ENCODE measurements around the gene COMTD1. TPM values are rescaled to one million over a fixed set of nuclear protein-coding genes. Genes with fewer than 3 reads are reported as not detected.

Gene COMTD1
- polyA plus RNA-seq (2013, experiment 1 of 2) = 28.1 TPM
- polyA plus RNA-seq (2013, experiment 2 of 2) = 27.5 TPM

DNA sequence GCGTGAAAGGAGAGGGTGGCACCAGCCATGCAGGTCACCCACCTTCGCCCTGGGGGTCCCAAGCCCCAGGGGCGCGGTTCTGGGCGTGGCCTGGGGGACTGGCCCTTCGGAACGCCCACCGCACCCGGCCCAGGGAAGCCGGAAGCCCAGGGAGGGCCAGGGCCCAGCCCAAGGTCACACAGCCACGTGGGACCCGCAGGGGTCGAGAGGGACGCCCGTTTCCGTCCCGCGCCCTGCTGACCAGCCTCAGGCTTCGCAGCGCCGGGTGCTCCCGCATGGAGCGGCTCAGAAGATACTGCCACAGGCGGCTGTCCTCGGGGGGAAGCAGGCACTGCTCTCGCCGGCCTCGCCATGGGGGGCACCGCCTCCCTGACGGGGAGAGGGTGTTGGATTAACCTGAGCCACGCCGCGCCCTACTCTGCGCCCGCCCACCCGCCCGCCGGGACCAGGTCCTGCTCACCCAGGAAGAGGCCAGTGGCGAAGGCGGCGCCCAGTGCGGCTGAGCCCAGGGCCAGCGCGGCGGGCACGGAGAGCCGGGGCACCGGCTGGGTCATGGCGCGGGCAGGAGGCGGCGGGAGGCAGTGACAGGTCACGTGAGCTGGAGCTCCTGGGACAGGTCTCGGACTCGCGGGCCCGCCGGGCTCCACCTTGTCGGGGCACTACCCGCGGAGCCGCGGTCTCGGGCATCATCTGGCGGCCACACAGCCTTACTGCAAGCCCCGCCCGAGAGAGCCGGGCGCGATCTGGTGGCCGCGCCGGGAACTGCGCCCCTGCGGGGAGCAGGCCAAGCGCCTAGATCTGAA lies at the start of gene COMTD1:
TSS of gene COMTD1 (minus strand) at position 583 of the 803 bp plus-strand sequence. CDS start at position 554, 29 bp downstream.
- Histone ChIP-seq H3K27me3 (ENCODE audit: insufficient read depth, low read length, poor library complexity) (no peaks in the 10 kb centered on the region), H3K4me3 (ENCODE audit: low read length) (peak within 1 kb of the TSS; percentile 50), H2BK5ac (ENCODE audit: low read length) (no peak within 1 kb of the TSS), H3K4ac (ENCODE audit: low read depth, low read length) (peak within 1 kb of the TSS; percentile 46), H4K5ac (ENCODE audit: low read length) (no peak within 1 kb of the TSS), H3K36me3 (ENCODE audit: control insufficient read depth, insufficient read depth, low read length) (peaks cover 10% of the 10 kb centered on the region), H3K56ac (ENCODE audit: low read length) (peak within 1 kb of the TSS; percentile 90), H3K27ac (ENCODE audit: low read depth, low read length) (peak within 1 kb of the TSS; percentile 24), H3K79me2 (ENCODE audit: control insufficient read depth, insufficient read depth, low read length) (no peaks in the 10 kb centered on the region), H3K18ac (ENCODE audit: low read length) (peak within 1 kb of the TSS; percentile 23), H3K9ac (ENCODE audit: low read length) (peak within 1 kb of the TSS; percentile 82), H2BK15ac (replicated peaks; ENCODE audit: low read depth) (no peak within 1 kb of the TSS), H2AK5ac (ENCODE audit: low read length) (no peak within 1 kb of the TSS), H2BK120ac (ENCODE audit: low read depth, low read length) (no peak within 1 kb of the TSS), H4K8ac (ENCODE audit: low read depth, low read length) (no peak within 1 kb of the TSS), H3K79me1 (ENCODE audit: low read length) (peaks cover 5% of the 10 kb centered on the region), H3K23ac (ENCODE audit: low read length) (peak within 1 kb of the TSS; percentile 86), H3K4me2 (ENCODE audit: low read length) (peak within 1 kb of the TSS; percentile 90), H3K4me1 (ENCODE audit: control insufficient read depth, low read depth, low read length) (peaks cover 7% of the 10 kb centered on the region)
- peak; percentile 96 for DNase-seq
- WGBS (ENCODE audit: extremely low coverage, insufficient coverage, low lambda C conversion rate) = no CpG with 5 or more reads among the region's 76 CpGs

DNA sequence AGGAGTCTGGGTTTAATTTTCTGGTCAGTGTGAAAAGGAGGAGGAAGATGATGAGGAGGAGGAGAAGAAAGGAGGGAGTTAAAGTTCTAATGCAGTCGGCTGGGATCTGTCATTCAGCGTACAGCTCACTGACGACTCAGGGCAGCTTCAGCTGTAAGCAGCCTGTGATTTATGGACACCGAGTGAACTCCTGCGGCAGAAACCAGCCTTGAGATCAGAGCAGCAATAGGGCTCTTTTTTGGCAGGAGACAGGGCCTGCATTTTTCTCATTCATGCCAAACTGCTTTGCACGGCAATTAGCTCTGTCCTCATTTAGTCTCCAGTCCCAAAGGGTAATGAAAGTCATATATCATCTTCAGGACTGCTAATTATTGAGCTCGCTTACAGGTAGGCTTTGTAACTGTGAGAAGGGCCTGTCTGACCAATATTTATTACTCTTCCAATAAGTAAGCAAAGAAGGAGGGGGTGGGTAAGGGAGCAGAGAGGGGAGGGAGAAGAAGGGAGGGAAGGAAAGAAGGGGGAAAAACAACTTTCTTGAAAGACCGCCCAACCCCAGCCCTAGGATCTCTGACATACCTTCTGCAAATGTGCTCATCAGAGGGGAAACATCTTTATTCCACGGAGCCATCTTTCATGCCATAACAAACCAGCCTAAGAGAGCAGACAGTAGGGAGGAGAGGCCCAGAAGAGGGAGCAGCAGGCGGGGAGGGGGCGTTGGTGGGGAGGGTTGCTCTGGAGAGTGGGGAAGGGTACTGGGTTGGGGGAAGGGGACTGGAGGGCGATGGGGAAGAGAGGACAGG lies 48.1 kb upstream of the COMTD1 start:
- Histone ChIP-seq H2BK120ac (ENCODE audit: low read depth, low read length) (no peak overlapping the region), H3K9ac (ENCODE audit: low read length) (peak overlapping the region; percentile 68), H3K56ac (ENCODE audit: low read length) (peak overlapping the region; percentile 69), H4K8ac (ENCODE audit: low read depth, low read length) (no peak overlapping the region), H3K79me2 (ENCODE audit: control insufficient read depth, insufficient read depth, low read length) (no peaks in the 10 kb centered on the region), H3K4me1 (ENCODE audit: control insufficient read depth, low read depth, low read length) (no peaks in the 10 kb centered on the region), H3K23ac (ENCODE audit: low read length) (no peak overlapping the region), H4K5ac (ENCODE audit: low read length) (no peak overlapping the region), H3K27me3 (ENCODE audit: insufficient read depth, low read length, poor library complexity) (no peaks in the 10 kb centered on the region), H2BK15ac (replicated peaks; ENCODE audit: low read depth) (no peak overlapping the region), H2AK5ac (ENCODE audit: low read length) (no peak overlapping the region), H3K4me2 (ENCODE audit: low read length) (peak overlapping the region; percentile 85), H3K4me3 (ENCODE audit: low read length) (peak overlapping the region; percentile 64), H3K18ac (ENCODE audit: low read length) (no peak overlapping the region), H3K36me3 (ENCODE audit: control insufficient read depth, insufficient read depth, low read length) (no peaks in the 10 kb centered on the region), H3K4ac (ENCODE audit: low read depth, low read length) (no peak overlapping the region), H3K79me1 (ENCODE audit: low read length) (no peaks in the 10 kb centered on the region), H2BK5ac (ENCODE audit: low read length) (no peak overlapping the region), H3K27ac (ENCODE audit: low read depth, low read length) (no peak overlapping the region)
- DNase-seq = peak; percentile 29
- WGBS (ENCODE audit: extremely low coverage, insufficient coverage, low lambda C conversion rate) = no CpG with 5 or more reads among the region's 12 CpGs

DNA sequence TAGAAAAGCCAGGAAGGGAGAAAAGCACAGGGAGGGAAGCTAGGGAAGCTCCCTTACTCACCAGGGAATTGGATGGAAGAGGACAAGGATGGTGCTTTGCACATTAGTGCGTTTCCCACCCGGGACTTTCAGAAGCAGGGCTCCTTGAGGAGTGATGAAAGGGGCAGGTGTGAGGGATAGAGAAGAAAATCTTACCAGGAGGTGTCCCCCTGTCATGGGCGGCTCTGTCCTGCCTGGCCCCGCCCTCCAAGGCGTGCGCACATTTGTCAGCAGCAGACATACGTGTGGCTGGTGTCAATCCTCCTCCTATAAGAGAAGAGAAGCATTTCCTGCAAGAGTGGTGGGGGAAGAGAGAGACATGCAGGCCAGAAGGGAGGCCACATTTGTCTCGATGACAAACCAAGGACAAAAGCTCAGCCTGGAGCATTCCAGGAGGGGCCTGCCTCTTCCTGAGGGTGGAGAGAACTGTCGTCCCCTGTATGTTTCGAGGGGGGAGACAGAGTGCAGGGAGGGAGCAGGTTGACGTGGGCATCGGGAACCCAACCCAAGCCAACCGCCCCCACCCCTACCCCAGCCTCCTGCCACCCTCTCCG lies 47.4 kb upstream of the COMTD1 start:
- no peak overlapping the region for H2BK120ac ChIP-seq (ENCODE audit: low read depth, low read length)
- peak overlapping the region; percentile 85 for H3K4me2 ChIP-seq (ENCODE audit: low read length)
- no peaks in the 10 kb centered on the region for H3K36me3 ChIP-seq (ENCODE audit: control insufficient read depth, insufficient read depth, low read length)
- H4K5ac ChIP-seq (ENCODE audit: low read length) = no peak overlapping the region
- peak overlapping the region; percentile 68 for H3K9ac ChIP-seq (ENCODE audit: low read length)
- H2BK15ac ChIP-seq (replicated peaks; ENCODE audit: low read depth) = no peak overlapping the region
- no peak overlapping the region for H3K27ac ChIP-seq (ENCODE audit: low read depth, low read length)
- no peak overlapping the region for H2BK5ac ChIP-seq (ENCODE audit: low read length)
- no peaks in the 10 kb centered on the region for H3K79me1 ChIP-seq (ENCODE audit: low read length)
- H3K56ac ChIP-seq (ENCODE audit: low read length) = peak overlapping the region; percentile 69
- no peak overlapping the region for H4K8ac ChIP-seq (ENCODE audit: low read depth, low read length)
- H3K4ac ChIP-seq (ENCODE audit: low read depth, low read length) = no peak overlapping the region
- peak overlapping the region; percentile 64 for H3K4me3 ChIP-seq (ENCODE audit: low read length)
- no peaks in the 10 kb centered on the region for H3K79me2 ChIP-seq (ENCODE audit: control insufficient read depth, insufficient read depth, low read length)
- no peaks in the 10 kb centered on the region for H3K4me1 ChIP-seq (ENCODE audit: control insufficient read depth, low read depth, low read length)
- no peak overlapping the region for H2AK5ac ChIP-seq (ENCODE audit: low read length)
- peak; percentile 85 for DNase-seq
- no CpG with 5 or more reads among the region's 14 CpGs for WGBS (ENCODE audit: extremely low coverage, insufficient coverage, low lambda C conversion rate)
- no peak overlapping the region for H3K18ac ChIP-seq (ENCODE audit: low read length)
- H3K23ac ChIP-seq (ENCODE audit: low read length) = no peak overlapping the region
- no peaks in the 10 kb centered on the region for H3K27me3 ChIP-seq (ENCODE audit: insufficient read depth, low read length, poor library complexity)

DNA sequence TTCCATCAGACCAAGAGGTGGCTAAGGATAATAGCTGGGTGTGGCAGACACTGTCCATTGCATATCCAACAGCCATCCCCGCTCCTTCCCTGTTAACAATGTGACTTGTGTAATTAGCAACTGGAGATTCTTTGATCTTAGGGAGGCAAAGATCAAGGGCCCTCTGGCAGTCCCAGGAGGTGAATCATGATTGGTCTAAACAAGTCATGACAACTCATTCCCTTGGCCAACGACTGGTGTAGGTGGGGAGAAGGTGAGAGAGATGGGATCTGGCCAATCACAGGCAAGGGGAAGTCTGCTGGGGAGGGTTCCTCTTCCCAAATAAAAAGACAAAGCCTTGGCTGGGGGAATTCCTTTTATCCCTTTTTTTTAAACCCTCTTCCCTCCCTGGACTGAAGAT lies 46.2 kb upstream of the COMTD1 start:
- no peak overlapping the region for H3K4me3 ChIP-seq (ENCODE audit: low read length)
- no peak overlapping the region for H2BK120ac ChIP-seq (ENCODE audit: low read depth, low read length)
- H2BK15ac ChIP-seq (replicated peaks; ENCODE audit: low read depth) = no peak overlapping the region
- H3K18ac ChIP-seq (ENCODE audit: low read length) = no peak overlapping the region
- H3K23ac ChIP-seq (ENCODE audit: low read length) = no peak overlapping the region
- no peaks in the 10 kb centered on the region for H3K79me2 ChIP-seq (ENCODE audit: control insufficient read depth, insufficient read depth, low read length)
- H3K27me3 ChIP-seq (ENCODE audit: insufficient read depth, low read length, poor library complexity) = no peaks in the 10 kb centered on the region
- no peaks in the 10 kb centered on the region for H3K79me1 ChIP-seq (ENCODE audit: low read length)
- no peak overlapping the region for H2AK5ac ChIP-seq (ENCODE audit: low read length)
- no CpG with 5 or more reads among the region's 2 CpGs for WGBS (ENCODE audit: extremely low coverage, insufficient coverage, low lambda C conversion rate)
- H3K4me2 ChIP-seq (ENCODE audit: low read length) = no peak overlapping the region
- DNase-seq = peak; percentile 32
- no peak overlapping the region for H4K8ac ChIP-seq (ENCODE audit: low read depth, low read length)
- H3K9ac ChIP-seq (ENCODE audit: low read length) = no peak overlapping the region
- H3K4me1 ChIP-seq (ENCODE audit: control insufficient read depth, low read depth, low read length) = no peaks in the 10 kb centered on the region
- no peak overlapping the region for H2BK5ac ChIP-seq (ENCODE audit: low read length)
- H3K4ac ChIP-seq (ENCODE audit: low read depth, low read length) = no peak overlapping the region
- H4K5ac ChIP-seq (ENCODE audit: low read length) = no peak overlapping the region
- H3K36me3 ChIP-seq (ENCODE audit: control insufficient read depth, insufficient read depth, low read length) = no peaks in the 10 kb centered on the region
- H3K56ac ChIP-seq (ENCODE audit: low read length) = no peak overlapping the region
- H3K27ac ChIP-seq (ENCODE audit: low read depth, low read length) = no peak overlapping the region

DNA sequence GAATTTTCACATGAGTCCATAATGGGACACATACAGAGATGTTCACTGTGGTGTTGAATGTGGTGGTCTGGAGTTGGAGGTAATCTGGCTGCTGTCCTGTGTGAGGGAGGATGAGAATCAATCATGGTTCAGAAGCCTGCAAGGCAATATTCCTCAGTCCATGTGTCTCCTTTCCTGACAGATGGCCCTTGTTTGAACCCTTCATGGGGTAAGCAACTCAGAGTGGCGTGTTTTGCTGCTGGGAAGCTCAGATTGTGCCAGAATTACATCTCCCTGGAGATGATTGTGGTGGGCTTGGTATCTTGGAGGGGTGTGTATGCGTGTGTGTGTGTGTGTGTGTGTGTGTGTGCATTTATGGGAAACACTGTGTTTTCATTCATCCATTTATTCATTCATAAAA lies 44.5 kb upstream of the COMTD1 start:
- Histone ChIP-seq H2AK5ac (ENCODE audit: low read length) (no peak overlapping the region), H3K9ac (ENCODE audit: low read length) (no peak overlapping the region), H3K18ac (ENCODE audit: low read length) (no peak overlapping the region), H3K4me1 (ENCODE audit: control insufficient read depth, low read depth, low read length) (no peaks in the 10 kb centered on the region), H3K79me2 (ENCODE audit: control insufficient read depth, insufficient read depth, low read length) (no peaks in the 10 kb centered on the region), H2BK15ac (replicated peaks; ENCODE audit: low read depth) (no peak overlapping the region), H3K4me3 (ENCODE audit: low read length) (no peak overlapping the region), H2BK5ac (ENCODE audit: low read length) (no peak overlapping the region), H3K4ac (ENCODE audit: low read depth, low read length) (no peak overlapping the region), H3K56ac (ENCODE audit: low read length) (no peak overlapping the region), H3K79me1 (ENCODE audit: low read length) (no peaks in the 10 kb centered on the region), H3K36me3 (ENCODE audit: control insufficient read depth, insufficient read depth, low read length) (no peaks in the 10 kb centered on the region), H2BK120ac (ENCODE audit: low read depth, low read length) (no peak overlapping the region), H4K5ac (ENCODE audit: low read length) (no peak overlapping the region), H3K27me3 (ENCODE audit: insufficient read depth, low read length, poor library complexity) (no peaks in the 10 kb centered on the region), H3K23ac (ENCODE audit: low read length) (no peak overlapping the region), H4K8ac (ENCODE audit: low read depth, low read length) (no peak overlapping the region), H3K4me2 (ENCODE audit: low read length) (no peak overlapping the region), H3K27ac (ENCODE audit: low read depth, low read length) (no peak overlapping the region)
- no CpG with 5 or more reads among the region's 2 CpGs for WGBS (ENCODE audit: extremely low coverage, insufficient coverage, low lambda C conversion rate)
- DNase-seq = no peak

Data from mesendoderm (in vitro differentiated cells).